Suppressor macrophage treated with lipopolysaccharide for 1 hour (primary cell): ENCODE data around the gene CAT.

Experiments used
- DNase-seq, 3 donors: peaks; one replicate each; pipeline ENCODE4 v3.0.0-alpha.2; 2020 to 2022

Gene CAT

DNA sequence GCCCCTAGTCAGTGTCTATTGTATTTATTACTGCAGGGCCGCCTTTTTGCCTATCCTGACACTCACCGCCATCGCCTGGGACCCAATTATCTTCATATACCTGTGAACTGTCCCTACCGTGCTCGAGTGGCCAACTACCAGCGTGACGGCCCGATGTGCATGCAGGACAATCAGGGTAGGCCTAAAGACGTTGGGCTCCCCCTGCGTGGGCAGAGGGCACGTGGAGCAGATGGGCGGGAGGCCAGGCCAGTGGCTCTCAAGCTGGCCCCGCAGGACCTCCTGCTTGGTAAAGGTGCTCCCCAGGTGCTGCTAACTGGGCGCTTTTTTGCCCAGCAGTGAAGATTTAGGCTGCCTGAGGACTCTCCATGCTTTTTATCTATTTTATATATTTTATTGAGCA, 22.5 kb downstream of the CAT start:
- no peak for DNase-seq

DNA sequence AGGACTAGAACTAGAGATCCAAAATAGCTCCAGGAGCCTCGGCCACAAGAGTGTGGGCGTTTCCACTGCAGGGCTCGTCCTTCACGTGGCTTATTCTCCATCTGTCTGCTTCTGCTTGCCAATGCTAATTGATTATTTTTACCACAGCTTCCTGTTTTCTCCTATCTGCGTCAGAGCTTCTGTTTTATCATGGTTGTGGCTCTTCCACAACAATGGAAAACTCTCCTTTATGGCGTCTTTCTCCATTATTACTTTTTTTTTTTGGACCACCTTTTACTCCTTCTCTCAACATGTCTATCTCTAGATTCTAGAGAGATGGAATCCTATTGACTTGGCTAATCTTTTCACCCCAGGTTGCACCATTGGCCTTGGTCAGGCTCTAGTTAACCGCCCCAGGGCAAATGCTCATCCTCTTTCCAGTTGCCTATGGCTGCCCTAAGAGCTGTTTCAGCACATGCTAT, 25.9 kb downstream of the CAT start:
- DNase-seq, result peak; percentile 35 to 48 (median 45)

DNA sequence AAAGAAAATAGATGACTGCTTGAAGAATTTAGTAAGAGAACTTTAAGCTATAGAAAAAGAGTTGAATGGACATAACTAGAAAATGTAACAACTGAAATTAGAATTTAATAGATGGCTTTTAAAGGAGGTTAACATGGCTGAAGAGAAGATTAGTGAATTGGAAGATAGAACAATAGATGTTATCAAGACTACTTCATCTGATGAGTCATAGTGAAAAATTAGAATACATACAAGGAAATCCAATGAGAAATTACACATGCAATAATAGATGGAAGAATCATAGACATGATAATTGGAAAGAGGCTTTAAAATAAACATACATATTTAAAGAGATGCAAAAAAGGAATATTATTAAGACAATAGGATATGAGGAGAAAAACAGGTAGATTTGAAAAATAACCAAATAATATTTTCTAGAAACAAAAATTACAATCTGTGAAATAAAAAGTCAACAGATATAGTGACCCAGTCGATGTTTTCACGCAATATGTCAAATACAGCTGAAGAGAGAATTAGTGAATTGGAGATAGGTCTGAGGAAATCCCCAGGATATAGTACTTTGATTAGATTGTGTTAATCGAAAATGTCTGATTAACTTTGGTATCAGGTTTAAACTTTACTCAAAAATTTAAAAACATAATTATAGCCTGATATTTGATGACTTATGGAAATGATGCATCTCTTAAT, 28.2 kb downstream of the CAT start:
- no peak for DNase-seq

DNA sequence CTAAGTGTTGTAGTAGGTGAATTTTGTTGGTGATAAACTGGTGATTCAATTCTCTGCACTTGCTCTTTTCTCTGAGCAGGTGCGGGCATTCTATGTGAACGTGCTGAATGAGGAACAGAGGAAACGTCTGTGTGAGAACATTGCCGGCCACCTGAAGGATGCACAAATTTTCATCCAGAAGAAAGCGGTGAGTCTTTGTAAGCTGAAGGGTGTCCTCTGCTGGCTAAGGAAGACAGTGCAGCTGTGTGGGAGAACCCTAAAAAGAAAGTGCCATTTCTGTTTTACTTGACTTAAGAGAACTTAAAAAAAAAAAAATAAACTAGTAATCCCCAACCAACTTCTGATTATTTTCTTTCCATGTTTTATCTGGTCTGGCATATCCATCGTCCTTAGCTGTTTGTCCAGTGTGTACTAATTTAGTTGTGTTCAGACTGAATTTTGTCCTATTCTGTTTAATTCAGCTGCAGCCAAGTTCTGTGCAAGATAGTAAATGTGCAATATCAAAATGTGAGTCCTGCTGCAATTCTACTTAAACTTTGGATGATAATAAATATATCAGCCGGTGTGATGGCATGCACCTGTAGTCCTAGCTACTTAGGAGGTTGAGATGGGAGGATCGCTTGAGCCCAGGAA, 29.6 kb downstream of the CAT start:
- peak; percentile 67 to 75 (median 71) for DNase-seq

DNA sequence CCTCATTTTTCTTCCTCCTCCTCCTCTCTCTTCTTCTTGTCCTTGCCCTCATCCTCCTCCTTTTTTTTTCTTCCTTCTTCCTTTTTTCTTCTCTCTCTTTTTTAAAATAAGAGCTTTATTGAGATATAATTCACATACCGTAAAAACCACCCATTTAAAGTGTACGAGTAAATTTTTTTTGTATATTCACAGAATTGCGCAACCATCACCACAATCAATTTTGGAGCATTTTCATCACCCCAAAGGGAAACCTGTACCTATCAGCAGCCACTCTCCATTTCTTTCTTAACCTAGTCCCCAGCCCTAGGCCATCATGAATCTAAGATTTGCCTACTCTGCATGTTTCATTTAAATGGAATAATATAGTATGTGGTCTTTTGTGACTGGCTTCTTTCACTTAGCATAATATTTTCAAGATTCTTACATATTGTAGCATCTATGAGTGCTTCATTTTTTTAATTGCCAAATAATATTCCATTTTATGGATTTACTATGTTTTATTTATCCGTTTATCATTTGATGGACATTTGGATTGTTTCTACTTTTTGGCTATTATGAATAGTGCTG, 35.0 kb downstream of the CAT start:
- DNase-seq, result no peak

DNA sequence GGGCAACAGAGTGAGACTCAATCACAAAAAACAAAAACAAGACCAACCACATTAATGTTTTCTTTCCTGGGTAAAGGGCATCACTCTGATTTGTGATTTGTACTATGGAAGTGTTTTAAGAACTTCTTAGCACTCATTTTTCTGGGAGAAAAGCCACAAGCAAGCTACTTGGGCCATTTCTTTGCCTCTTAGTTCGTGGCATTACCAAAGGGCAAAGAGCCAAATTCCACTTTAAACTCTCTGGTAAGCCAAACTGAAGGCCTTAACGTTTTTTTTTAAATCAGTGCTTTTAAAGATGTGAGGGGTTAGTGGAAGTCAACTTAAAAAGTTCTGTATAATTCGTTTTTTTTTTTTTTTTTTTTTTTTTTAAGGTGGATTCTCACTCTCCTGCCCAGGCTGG, 36.9 kb downstream of the CAT start:
- DNase-seq, result no peak

DNA sequence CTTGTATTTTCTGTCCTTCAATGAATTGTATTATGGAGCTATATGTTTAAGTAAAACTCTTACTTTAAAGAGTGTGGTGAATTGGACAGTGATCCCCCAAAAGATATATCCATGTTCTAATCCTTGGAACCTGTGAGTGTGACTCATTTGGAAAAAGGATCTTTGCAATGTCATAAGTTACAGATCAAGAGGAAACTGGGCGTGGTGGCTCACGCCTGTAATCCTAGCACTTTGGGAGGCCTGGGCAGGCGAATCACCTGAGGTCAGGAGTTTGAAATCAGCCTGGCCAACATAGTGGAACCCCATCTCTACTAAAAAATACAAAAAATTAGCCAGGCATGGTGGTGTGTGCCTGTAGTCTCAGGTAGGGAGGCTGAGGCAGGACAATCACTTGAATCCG, 38.1 kb downstream of the CAT start:
- DNase-seq, result peak in 2 of 3 donors; percentile 15 to 16

DNA sequence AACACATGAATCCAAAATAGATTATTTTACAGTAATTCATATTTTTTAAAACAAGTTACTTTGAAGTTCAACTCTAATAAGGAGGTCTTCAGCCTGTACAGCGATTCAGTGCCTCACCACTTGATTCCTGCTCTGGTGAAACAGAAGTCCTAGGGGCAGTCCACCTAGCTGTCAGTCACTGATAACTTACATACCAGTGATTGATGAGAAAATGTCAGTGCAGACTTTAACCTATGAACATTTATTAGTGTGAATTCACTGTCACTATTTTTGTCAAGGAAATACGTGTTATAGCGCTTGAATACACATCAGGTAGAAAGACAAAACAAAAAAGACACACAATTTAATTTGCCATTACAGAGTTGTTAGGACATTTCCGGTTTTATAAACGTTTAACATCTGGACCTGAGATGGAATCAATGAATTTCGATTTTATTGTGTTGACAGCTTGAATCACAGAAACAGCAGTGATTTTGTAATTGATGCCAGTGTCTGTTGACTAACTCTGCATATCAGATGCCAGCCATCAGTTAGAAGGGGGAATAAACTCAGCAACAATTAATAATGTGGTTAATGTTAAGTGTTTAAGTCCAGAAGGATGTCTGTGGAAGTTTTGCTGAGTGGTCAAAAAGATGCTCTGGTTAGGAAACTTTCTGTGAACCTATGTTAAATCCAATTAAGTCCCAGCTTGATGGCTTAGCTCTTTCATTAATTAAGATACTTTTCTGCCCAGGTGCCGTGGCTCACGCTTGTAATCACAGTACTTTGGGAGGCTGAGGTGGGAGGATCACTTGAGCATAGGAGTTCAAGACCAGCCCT, 40.3 kb downstream of the CAT start:
- no peak for DNase-seq

DNA sequence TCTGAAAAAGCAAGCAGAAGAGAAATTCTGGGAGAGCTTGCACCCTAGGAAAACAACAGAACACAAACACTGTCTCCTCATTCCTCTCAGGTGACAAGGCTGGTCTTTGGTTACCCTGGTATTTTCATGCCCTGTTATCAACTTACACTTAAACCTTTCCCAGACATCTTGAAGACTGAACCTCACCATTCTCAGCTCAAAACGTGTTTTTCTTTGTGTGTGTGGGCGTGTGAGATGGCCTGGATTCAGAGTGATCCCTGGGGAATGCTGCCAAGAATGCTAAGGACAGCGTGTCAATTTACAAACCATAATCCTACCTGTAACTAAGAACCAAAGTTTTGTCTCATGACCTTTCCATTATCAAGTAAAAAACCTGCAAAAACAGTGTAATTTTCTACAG, 41.6 kb downstream of the CAT start:
- DNase-seq, result no peak

DNA sequence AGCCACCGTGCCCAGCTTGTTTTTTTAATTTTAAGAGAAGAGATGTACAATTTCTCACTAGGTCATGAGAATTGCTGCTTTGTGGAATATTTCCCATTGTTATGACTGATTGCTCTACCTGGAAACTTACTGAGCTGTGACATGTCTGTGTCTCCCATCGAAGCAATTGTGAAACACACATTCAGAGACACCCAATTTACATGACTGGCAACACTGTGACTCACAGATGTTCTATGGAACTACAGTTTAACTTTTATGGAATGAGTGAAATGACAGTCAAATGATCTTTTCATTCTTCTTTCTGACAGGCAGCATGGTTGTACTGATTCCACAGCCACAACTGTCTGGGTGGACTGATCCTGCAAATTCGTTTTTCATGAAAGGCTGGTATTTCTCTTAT, 42.6 kb downstream of the CAT start:
- no peak for DNase-seq

DNA sequence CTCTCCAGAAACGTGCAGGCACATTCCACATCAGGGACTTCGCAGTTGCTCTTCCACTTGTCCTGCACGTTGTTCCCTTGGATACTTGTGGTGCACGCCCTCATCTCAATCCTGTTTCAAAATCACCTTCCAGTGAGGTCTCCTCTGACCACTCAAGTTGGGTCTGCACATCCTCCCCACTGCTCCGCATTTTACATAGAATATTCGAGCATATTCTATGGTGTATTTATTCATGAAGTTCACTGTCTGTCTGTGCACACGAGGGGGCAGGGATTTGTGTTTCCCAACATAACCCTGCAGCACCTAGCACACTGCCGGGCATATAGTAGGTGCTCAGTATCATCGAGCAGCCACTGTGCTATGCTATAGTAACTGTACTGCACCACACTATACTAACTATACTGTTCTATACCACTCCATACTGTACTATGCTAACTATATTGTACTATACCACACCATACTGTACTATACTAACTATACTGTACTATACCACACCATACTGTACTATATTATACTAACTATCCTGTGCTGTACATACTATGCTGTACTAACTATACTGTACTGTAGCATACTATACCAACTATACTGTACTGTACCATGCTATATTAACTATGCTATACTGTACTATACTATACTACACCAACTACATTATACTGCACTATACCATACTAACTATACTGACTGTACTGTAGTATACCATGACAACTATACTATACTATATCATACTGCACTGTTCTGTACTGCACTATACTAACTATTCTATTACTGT, 44.6 kb downstream of the CAT start:
- DNase-seq, result no peak

DNA sequence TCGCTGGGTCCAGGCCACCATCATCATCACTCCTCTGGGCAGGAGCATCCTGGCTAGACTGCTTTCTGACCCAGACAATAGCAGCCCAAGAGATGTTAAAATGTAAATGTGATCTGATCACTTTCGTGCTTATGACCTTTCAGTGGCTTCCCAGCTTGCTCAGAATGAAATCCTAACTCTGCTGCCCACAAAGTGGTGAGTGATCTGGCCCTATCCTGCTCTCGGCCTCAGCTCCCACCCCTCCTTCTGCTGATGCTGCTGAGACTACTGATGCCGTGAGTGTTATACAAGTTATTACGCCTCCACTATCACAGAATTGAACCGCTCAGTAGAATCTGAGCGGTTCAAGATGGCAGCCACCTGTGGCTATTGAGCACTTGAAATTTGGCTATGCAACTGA, 48.7 kb downstream of the CAT start:
- DNase-seq, result no peak

DNA sequence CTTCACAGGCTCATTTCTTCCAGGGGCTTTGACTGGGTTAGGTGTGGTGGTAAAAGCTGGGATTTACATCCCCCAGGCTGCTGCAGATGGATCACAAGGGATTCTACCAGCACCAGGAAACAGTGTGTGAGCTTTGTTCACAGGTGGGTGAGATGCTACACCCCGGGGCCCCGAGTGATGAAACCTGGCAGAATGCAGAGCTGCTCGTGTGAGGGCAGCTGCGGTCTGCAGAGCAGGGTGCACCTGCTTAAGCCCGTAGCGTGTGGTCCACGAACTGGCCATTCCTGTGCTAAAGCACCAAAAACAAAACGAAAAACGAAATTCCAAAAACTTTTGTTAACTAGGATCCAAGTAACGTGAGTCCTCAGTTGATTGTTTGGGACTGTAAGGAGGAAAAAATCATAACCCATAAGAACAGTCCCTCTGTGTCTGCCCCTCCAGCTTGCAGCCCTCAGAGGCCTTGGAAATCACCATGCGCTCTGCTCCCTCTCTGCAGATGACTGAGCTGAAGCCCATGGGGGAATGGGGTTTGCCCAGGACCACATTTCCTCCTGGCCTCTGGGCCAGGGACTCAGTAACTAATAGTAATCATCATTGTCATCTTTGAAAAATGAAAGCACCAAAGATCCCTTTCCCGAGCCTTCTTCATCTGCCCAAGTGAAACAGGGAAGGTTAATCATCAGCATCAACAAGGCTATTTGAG, 50.3 kb downstream of the CAT start:
- no peak for DNase-seq

DNA sequence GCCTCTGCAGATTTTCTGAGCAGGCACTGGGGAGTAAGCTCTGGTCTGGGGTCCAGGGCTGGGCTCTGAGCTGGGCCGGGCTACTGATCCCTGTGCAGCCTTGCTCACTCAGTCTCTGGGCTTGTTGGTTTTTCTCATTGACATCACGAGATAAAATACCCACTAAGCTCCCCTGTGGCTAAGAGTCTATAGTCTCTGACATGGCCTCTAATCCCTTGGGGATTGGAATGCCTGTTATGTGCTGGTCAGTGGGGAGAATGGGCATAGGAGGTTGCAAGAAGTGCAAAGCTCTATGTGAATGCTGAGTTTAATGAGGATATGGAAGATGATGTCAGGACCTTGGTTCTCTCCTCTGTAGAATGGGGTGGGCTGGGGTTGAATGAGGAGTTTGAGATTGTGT, 51.6 kb downstream of the CAT start:
- no peak for DNase-seq

DNA sequence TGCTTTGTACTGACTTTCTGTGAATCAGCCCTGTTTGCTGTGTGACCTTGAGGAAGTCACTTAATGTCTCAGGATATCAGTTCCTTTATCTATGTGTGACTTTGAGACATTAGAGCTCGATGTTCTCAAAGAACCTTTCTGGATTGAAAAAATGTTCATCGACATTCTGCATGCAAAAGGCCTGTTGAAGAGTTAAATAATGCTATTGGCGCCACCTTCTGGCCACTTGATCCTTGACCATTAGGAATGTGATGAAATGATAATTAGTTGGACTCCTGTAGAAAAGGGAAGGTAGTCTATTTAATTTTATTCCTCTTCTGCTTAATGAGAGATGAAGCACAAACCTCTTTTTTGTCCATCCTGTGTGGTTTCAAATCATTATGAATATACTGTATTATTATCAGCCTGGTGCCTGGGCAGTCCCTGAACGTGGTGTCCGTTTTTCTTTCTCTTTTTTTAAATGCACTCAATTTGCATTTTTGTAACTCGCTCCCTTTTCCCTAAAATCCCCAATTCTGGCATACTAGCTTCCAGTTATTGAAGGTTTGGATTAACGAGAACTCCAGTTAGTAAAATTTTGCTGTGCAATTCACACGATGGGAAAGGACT, 54.2 kb downstream of the CAT start:
- peak; percentile 79 to 85 (median 85) for DNase-seq

DNA sequence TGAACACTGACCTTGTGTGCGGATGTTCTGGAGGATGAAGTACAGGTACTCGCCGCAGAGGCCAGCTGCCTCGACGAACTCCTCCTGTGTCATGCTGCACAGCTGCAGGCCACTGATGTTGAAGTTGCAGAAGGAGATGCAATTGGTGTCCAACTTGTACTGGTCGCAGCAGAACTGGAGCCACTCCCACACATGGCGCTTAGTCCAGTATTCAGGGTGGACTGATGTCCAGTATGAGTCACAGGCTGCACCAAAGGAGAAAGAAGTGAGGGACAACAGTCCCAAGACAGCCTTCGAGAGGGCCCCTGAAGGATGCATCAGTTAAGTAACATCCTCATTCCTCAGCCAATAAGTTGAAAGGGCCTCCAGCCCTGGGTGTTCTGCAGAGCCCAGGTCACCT, 54.7 kb downstream of the CAT start:
- no peak for DNase-seq

DNA sequence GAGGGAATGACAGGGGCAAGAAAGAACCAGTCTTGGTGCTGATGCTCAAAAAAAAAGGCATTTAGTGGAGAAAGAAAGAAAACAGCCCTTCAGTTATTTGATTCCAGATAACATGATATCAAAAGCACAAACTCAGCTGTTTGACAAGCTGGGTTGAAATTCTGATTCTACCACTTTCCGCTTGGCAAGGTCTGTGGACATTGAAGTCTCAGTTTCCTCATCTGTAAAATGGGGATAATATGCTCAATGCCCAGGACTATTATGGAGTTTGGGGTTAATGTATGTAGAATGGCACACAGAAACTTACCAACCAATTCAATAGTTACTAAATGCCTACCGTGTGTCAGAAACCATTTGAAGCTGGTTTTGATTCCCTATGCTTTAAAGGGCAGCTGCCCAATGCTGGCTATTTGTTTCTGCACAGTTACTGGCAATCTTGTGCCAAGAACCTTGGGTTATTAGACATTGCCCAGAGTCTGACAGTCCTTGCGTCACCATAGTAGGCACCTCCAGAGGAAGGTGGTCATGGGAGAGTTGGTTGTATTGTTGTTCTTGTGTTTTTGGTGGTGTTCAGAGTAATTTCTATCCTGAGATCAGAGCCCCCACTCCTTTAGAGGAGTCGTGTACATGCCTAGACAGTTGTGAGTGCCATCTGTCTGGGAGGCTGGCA, 55.3 kb downstream of the CAT start:
- DNase-seq, result no peak

DNA sequence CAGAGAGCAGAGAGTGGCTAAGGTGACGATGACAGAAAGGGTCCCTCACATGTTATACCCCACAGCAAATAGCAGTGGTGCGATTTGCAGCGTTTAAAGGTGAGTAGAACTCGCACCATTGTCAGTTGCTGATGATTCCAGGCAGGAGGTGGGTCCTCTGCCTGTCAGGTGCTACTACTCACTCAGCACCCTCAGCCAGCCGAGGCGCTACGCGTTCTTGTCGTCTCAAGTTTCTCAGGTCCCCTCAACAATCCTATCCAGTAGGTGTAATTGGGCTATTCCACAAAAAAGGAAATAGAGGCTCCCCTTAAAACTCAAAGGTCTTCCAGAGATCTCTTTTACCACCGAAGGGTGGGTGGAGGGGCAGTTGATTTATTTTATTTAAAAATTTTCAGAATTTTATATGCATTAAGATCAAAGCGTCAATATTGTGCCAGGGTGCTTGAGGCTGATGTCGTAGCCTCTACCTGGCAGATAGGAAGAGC, 56.5 kb downstream of the CAT start:
- no peak for DNase-seq

DNA sequence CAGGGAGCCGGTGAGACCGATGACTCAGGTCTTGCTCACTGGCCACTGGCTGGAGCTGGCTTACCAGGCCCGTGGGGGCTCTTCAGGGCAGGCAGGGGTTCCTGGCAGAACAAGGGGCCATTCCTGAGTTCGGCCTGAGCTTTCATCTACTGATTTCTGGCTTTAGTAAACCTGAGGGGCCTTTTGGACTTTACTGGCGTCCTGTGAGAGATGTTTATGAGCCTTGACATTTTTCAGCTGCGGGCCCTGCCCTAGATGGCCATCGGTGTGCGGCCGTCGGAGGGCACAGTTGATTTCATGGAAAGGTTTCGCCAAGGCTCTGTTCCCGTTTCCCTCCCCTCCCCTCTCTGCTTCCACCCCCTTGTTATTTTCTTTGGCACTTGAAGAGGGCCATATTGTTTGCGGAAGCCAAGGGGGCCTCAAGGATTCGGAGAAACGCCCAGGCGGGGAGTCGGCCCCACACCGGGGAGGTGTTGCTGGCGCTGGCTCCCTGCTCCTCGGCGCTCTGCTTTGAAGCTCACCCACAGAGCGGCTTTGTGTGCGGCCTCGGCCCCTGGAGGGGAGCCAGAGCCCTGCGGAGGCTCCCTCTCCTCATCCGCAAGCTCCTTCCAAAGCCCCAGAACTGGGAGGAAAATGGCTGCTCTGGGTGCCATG, 57.1 kb downstream of the CAT start:
- no peak for DNase-seq

DNA sequence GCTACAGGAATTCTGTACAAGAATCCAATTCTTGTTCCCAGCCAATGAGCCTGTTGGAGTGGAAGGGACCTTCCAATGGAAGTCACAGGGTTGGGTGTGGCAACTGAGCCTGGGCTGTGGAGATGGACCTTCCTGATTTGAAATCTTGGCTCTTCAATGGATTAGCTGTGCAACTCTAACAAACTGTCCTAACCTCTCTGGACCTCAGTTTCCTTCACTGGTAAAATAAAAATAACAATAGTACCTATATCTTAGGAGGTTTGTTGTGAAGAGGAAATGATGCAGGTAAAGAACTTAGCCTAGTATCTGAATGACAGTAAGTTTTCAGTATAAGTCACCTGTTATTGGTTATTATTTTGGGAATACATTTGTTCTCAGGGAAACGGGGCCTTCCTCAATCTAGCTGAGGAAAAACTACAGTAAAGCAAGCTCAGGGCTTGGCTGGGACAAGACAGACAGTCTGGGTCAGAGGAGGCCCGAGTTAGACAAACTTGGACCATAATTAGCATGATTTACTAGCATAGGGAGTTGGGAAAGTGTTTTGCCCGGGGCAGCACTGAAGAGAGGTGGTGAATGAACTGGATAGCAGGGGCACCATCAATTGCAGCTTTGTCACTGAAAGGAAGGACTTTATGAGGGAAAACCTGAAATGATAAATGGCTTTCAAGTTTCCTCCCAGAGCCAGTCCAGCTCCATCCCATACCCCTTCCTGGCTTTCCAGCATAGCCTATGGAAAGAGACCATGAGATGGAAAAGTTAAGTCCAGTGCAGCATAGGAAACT, 61.2 kb downstream of the CAT start:
- no peak for DNase-seq
